GM19035 (cell line): Measurements from ENCODE around the gene PGLYRP1.

Source experiments
- ATAC-seq: cut with Tn5 transposase; IDR thresholded peaks from one replicate; pipeline ENCODE4 v1.9.1; 2021; ENCODE audit not compliant: unreplicated experiment

Gene PGLYRP1

GRCh38 chr19:45972081-45972946 is 50.5 kb downstream of the PGLYRP1 start:
- ATAC-seq: no peak

DNA sequence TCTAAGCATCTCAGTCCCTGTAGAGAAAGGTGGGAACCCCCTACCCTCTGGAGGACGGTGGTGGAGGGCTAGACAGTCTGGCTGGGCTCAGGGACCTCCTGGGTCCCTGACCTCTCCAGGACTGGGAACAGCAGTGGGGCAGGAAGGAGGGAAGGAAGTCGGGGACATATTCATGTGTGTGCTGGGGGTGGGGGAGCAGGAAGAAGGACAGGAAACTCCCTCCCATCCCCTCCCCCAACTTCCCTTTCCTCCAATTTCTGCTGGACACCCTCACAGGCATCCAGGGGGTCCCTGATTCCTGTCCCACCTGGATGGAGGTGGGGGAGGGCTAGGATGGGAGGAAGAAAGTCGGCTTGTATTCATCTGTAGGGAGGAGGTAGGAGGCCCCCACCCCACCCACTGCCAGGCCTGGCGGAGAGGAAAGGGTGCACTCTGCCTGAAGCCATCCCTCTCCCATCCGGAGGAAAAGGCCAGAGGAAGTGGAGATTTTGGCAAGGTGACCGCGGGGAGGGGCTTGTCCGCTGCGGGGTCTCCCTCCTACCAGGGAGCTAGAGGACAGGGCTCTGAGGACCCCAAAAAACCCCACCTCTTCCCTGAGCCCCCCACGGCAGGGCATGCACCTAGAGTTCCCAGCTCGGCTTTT is 51.5 kb downstream of the PGLYRP1 start:
- no peak for ATAC-seq

DNA sequence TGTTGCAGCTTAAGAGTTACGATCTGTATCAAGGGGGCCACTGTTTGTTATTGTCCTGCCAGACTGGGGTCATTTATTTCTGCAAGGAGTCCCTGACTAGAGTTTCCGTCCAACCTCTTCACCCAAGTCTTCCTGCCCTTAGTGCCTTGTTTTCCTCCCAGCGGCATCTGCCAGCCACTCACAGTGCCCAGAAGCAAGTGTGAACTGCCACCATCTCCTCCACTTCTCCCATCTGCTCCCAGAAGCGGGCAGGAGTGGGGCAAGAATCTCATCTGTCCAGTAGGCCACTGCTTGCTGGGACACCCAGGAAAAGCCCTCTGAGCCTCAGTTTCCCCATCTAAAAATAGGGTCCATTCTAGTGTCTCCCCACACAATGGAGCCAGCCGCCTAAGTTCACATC is 53.2 kb downstream of the PGLYRP1 start:
- ATAC-seq: no peak
